K562 (cell line): ENCODE results near the gene DESI1. TPM values are rescaled to one million over a fixed set of nuclear protein-coding genes. Genes with fewer than 3 reads are reported as not detected.

Source experiments
- MAZ ChIP-seq, 2 experiments: fragments of 450-650 bp in 1 of 2; sonication (generic) in 1 of 2; formaldehyde crosslinking; IDR thresholded peaks in 1 of 2; conservative IDR thresholded peaks in 1 of 2; 2 replicates each; pipeline versions ENCODE4 v1.4.0 to v1.5.0; 2020; ENCODE audit warnings: mild to moderate bottlenecking in 1 of 2, missing genetic modification reagents in 1 of 2
- MCM2 ChIP-seq: fragments of 450-650 bp; IDR thresholded peaks from 2 replicates; pipeline ENCODE4 v1.6.1; 2017; ENCODE audit warnings: low read depth, mild to moderate bottlenecking
- ZFX ChIP-seq: sonication (generic); formaldehyde crosslinking; IDR thresholded peaks from 2 replicates; pipeline ENCODE4 v1.8.0; 2022; ENCODE audit warnings: mild to moderate bottlenecking, missing genetic modification reagents, moderate library complexity
- ZNF184 ChIP-seq: sonication (generic); formaldehyde crosslinking; IDR thresholded peaks from 2 replicates; pipeline ENCODE4 v1.5.0; 2020; ENCODE audit warnings: missing genetic modification reagents
- polyA plus RNA-seq, 8 experiments: library from polyadenylated mRNA; depleted of rRNA in 4 of 8; stranded (reverse) in 5 of 8; unstranded in 3 of 8; fragments of >200 nt; fragmentation: Nextera tagmentation in 2 of 8; fragmentation: Illumina TruSeq in 1 of 8; extraction: Ambion mirVana in 2 of 8; extraction: Trizol in 1 of 8; gene quantifications; 2 replicates each; pipeline versions ENCODE4 v1.2.1 to v1.2.3, GENCODE V29; 2011 to 2014; ENCODE audit warnings: inconsistent platforms in 1 of 8, missing spikeins in 1 of 8
- total RNA-seq, 7 experiments: library from RNA; depleted of rRNA in 6 of 7; stranded (reverse); fragments of >200 nt in 6 of 7; fragmentation: Illumina TruSeq in 2 of 7; extraction: Trizol in 2 of 7; gene quantifications; 2 replicates each; pipeline versions ENCODE4 v1.2.1 to v1.2.3, GENCODE V29; 2011 to 2021; ENCODE audit warnings: low replicate concordance in 1 of 7
- TF ChIP-seq, protein P1 (sequence below), 2 experiments: fragments of 450-650 bp in 1 of 2; sonication (generic) in 1 of 2; formaldehyde crosslinking in 1 of 2; IDR thresholded peaks; 2 replicates each; pipeline versions ENCODE4 v1.7.1 to v1.9.0; 2016 to 2022; ENCODE audit warnings: inconsistent platforms in 1 of 2, mild to moderate bottlenecking in 1 of 2, missing genetic modification reagents in 1 of 2

The DESI1 gene
- total and polyA plus RNA-seq, 9 of the 15 experiments (the other 6 are each of a cell fraction or from before 2014, with no cell fraction given) = 7.2 to 45.9 (median 29.8) TPM

DNA sequence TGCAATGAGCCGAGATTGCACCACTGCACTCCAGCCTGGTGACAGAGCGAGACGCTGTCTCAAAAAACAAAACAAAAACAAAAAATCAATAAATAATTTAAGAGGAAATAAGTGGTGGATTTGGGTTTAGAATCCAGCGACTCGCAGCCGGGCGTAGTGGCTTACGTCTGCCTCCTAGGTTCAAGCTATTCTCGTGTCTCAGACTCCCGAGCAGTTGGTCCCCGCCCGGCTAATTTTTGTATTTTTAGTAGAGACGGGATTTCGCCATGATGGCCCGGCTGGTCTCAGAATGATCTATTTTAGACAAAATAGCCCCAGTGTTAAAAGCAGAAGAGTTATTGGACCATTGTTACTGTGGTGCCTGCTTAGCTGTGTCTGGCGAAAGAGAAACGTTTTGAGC is 38.0 kb upstream of the DESI1 start (continued):
- TF ChIP-seq, protein P1, sequence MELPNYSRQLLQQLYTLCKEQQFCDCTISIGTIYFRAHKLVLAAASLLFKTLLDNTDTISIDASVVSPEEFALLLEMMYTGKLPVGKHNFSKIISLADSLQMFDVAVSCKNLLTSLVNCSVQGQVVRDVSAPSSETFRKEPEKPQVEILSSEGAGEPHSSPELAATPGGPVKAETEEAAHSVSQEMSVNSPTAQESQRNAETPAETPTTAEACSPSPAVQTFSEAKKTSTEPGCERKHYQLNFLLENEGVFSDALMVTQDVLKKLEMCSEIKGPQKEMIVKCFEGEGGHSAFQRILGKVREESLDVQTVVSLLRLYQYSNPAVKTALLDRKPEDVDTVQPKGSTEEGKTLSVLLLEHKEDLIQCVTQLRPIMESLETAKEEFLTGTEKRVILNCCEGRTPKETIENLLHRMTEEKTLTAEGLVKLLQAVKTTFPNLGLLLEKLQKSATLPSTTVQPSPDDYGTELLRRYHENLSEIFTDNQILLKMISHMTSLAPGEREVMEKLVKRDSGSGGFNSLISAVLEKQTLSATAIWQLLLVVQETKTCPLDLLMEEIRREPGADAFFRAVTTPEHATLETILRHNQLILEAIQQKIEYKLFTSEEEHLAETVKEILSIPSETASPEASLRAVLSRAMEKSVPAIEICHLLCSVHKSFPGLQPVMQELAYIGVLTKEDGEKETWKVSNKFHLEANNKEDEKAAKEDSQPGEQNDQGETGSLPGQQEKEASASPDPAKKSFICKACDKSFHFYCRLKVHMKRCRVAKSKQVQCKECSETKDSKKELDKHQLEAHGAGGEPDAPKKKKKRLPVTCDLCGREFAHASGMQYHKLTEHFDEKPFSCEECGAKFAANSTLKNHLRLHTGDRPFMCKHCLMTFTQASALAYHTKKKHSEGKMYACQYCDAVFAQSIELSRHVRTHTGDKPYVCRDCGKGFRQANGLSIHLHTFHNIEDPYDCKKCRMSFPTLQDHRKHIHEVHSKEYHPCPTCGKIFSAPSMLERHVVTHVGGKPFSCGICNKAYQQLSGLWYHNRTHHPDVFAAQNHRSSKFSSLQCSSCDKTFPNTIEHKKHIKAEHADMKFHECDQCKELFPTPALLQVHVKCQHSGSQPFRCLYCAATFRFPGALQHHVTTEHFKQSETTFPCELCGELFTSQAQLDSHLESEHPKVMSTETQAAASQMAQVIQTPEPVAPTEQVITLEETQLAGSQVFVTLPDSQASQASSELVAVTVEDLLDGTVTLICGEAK (IDR thresholded peaks at IDR 0.05) = no peak
- TF ChIP-seq, protein P1 (CRISPR knock-in tag; IDR thresholded peaks at IDR 0.05) = no peak
- no peak for TF ChIP-seq ZFX (CRISPR knock-in tag)
- no peak for TF ChIP-seq MAZ (CRISPR knock-in tag; conservative IDR thresholded peaks at IDR 0.05 in 1 of 2, IDR thresholded peaks at IDR 0.05 in 1 of 2)
- TF ChIP-seq MCM2 = no peak
- no peak for TF ChIP-seq ZNF184 (CRISPR knock-in tag)
